ENCODE measurements around the gene CCDC3. TPM values are rescaled to one million over a fixed set of nuclear protein-coding genes. Genes with fewer than 3 reads are reported as not detected.
"Not testable (repeated sequence)": the region's sequence is repeated elsewhere in the genome, so short reads cannot be mapped to it uniquely, and the experiment has no call there.

CCDC3 gene
- 32.4 TPM for total RNA-seq

DNA sequence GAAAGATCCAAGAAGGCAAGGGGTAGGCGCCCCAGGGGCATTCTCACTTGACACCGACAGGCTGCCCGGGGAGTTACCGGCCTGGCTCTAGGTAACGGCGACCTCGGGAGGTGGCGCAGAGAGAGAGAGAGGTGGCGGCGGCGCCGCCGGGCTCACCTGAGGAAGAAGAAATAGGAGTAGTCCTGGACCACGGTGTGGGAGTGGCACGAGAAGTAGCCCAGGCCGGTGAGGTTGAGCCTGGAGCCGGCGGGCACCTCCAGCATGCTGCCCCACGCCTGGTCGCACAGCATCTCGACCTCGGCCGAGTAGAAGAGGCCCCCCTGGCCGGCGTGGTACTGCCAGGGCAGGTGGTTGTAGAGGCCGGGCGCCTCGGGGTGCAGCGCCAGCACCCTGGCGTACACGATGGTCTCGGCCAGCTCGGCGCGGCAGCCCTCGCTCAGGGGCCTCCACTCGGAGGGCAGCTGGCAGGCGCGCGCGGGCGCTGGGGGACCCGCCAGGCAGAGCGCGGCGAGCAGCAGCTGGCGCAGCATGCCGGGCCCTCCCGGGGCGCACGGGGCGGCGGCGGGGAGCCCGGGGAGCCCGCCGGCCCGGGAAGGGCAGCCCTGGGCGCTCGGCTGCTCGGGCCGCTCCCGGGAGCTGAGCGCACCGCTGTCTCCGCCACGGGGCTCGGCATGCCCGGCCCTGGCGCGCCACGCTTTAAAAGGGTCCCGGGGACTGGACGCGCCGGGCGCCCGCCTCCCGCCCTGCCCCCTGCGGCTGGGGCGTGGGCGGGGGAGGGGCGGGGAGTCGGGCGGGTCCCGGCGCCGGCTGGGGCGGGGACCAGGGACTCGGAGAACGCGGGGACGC, at the start of gene CCDC3:
Gene CCDC3 (minus strand): TSS at position 673 of the 846 bp plus-strand sequence. CDS start 143 bp downstream, at position 530.
- DNase-seq (ENCODE audit: low spot score) = no peak

DNA sequence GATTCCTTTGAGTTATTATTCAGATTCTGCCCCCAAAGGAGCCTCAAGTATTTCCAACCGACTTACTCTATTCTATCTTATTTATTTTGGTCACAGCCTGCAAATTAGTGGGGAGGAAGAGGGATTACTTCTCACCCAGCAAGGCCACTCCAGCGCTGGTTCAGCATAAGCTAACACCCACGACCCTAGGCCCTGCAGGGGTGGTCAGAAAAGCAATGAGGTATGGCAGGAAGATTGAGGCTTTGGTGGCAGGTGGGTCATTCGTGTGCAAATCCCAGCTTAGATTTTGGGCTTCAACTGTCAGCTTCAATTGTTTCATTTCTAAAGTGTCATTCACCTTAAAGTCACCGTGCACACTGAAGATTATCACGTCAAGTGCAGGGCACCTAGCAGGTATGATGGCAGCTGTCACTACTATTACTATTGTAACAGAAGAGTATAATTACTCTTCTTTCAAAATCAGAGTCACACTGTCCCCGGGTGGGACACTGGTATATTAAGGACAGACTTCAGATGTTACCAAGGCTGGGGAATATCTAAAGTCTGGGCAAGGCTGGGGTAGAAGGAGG, 49.7 kb upstream of the CCDC3 start:
- no peak for DNase-seq (ENCODE audit: low spot score)

DNA sequence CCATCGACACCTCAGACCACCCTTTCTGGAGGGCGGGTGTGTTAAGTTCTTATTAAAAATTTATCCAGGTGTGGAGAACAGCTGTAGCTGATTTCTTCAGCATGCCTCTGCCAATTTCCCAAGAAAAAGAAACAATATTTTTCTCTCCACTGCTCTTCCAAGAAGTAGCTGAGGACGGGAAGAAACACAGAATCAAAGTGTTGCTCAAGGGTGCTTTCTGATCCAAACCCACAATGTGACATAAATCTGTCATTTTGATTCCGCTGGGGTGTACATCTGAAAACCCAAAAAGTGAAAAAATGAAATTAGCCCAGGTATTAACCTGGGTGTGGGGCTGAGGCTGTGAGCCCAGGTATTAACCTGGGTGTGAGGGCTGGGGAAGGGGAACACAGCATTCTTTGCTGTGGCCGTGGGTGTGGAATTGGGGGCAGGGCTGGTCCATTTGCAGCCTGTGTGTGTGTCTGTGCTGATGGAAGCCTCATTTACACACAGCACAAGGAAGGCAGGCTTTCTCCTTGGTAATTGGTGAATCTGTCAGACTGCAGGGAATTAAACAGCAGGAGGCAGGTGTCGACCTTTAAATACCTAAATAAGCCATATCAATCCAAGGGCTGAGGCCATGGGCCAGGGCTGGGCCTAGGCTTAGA, 48.4 kb upstream of the CCDC3 start:
- DNase-seq (ENCODE audit: low spot score) = no peak

DNA sequence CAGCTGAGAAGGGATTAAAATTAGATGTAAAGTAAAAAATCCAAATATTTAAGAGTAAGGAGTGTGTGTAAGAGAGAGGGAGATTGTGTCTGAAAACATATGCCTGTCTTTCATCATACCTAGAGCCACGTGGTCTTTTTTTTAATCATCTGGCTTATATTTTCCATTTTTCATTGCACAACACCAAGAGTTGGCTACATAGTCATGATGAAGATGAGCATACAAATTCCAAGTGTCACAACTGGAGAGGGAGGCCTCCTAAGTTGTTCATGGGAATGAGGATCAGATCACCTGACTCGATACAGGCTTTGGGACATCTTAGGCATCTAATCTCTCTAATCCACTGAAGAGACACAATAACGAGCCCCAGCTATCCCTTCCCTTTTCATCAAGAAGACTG, 47.2 kb upstream of the CCDC3 start:
- DNase-seq (ENCODE audit: low spot score) = no peak

DNA sequence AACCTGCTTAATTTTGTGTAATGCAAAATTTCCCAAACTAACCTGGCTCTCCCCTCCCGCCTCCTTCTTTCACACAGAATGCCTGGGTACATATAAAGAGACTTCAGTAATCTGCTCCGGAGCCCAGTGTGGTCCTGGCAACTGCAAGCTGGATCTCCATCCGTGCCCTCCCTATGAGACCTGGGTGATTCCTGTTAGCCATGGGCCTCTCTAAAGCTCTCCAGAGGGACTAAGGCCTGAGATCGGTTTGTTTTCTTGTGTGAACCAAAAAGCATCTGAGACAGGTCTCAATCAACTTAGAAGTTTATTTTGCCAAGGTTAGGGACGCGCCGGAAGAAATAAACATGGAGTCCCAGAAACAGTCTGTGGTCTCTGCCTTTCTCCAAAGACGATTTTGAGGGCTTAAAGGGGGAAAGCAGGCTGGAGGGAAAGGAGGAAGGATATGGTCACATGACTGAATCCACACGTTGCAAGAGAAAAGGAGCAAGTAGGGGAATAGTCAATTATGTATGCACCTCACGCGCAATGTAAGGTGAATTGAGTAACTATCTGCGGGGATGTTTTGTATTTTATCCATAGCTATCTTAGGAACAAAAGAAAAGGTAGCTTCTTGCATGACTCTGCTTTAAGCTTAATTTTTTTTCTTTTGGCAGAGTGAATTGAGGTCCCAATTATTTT, 46.2 kb upstream of the CCDC3 start:
- DNase-seq (ENCODE audit: low spot score) = no peak

DNA sequence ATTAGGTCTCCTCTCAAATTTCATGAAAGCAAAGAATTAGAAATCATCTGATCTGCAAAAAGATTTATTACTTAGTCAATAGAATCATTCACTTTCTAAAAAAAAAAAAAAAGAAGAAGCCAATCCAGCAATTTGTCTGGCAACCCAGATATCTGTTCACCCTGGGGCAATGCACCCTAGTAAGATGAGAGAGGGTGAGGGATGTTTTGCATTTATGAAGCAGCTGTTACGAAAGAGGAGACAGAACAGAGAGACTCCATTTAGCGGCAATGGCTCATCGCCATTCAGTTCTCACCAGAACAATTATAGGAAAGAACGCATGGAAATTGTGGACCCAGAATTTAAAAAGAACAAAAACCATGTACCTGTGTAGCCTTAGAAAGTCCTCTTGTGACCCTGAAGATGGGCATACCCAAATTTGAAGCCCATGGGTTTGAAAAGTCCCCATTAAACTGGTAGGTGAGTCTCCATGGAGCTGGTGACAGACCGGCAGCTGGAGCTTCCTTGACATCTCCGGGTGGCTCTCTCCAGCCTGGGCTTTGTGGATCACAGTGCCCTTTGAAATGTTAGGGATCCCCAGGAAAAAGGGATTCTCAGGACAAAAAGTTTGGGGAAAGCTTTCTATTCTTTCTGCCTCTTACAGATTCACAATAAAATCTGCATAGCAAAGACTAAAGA, 45.5 kb upstream of the CCDC3 start:
- DNase-seq (ENCODE audit: low spot score) = no peak

DNA sequence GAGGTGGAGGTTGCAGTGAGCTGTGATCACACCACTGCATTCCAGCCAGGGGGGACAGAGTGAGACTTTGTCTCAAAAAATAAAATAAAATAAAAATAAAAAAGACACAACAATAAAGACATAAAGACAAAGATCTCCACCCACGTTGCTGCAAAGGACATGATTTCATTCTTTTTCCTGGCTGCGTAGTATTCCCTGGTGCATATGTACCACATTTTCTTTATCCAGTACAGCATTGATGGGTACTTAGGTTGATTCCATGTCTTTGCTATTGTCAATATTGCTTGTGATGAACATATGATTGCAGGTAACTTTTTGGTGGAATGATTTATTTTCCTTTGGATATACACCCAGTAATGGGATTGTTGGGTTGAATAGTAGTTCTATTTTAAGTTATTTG, 42.0 kb upstream of the CCDC3 start:
- no peak for DNase-seq (ENCODE audit: low spot score)

DNA sequence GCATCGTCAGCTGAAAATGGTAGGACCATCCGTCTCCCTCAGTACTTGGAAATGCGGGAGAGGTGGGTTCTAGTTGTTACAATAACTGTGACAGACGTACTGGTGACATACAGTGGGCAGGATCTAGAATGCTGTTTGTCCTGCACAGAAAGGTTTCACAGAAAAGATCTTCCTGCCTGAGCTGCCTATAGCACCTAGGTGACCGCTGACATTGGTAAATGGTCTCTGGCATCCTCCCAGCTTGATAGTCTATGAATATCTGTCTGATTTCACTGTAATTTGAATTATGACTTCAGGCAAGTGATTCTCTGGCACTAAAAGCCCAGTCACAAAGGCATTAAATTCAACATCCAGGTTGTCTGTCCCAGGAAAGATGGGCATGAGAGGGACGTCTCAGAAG, 38.2 kb upstream of the CCDC3 start:
- no peak for DNase-seq (ENCODE audit: low spot score)

DNA sequence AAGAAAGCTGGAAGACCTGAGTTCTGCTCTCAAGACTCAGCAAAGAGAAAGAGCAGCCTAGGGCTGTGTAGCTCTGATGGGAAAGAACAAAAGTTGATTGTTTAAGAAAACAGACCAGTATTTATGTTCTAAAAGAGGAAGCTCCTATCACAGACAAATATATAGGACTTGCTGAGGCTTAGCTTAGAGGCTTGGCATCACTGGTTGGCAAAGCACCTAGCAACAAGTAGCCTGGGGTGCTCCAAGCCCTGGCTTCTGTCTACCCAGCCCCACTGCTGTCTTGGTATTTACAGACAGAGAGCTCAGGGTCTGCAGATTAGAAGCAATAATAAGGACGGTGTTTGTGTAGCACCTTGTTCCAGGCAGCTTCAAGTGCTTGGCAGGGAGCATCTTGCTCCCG, 36.9 kb upstream of the CCDC3 start:
- no peak for DNase-seq (ENCODE audit: low spot score)

DNA sequence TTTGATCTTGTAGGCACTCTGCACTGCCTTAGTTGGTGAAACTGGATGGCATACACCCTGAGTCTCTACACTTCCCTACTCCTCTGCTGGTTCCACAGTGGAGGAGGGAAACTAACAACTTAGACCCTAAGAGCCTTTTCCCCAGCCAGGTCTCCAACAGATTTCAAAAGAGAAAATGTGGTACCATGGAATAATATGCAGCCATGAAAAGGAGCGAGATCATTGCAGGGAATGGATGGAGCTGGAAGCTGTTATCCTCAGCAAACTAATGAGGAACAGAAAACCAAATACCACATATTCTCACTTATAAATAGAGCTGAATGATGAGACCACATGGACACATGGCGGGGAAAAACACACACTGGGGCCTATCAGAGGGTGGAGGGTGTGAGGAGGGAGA, 36.3 kb upstream of the CCDC3 start:
- DNase-seq (ENCODE audit: low spot score) = no peak

DNA sequence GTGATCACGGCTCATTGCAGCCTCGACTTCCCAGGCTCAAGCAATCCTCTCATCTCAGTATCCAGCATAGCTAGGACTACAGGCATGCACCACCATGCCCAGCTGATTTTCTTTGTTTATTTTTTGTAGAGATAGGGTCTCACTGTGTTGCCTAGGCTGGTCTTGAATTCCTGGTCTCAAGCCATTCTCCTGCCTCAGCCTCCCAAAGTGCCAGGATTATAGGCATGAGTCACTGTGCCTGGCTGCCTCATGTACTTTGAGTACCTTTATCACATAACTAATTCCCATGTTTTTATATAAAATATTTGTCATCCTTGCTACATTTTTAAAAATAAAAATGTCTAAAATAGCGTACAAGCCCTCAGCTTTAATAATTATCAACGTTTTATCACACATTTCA, 35.3 kb upstream of the CCDC3 start:
- no peak for DNase-seq (ENCODE audit: low spot score)

DNA sequence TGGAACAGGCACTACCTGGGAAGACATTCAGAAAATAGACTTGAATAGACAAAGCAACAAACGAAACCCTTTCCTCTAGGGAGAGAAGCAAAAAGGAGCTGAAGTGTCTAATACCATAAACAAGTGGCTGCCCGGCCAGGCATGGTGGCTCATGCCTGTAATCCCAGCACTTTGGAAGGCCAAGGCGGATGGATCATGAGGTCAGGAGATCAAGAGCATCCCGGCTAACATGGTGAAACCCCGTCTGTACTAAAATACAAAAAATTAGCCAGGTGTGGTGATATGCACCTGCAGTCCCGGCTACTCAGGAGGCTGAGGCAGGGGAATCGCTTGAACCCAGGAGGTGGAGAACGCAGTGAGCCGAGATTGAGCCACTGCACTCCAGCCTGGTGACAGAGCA, 34.2 kb upstream of the CCDC3 start:
- DNase-seq (ENCODE audit: low spot score) = not testable (repeated sequence)

DNA sequence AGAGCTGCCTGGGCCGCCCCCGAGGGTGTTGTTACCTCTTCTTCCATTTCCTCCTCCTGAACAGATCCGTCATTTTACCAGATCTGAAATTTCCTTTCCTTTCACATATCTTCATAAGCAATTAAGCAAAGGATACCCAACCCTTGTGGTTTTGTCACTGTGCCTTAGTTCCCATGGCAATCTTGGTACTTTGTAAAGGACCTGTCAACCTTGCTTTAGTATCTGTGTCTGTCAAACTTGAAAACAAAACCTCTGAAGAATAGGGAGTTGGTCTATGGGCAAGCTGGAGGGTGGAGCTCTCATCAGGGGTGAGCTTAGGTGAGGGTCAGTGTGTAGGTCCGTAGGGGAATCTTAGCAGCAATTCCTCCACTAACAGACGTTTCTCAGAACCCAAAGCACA, 25.4 kb upstream of the CCDC3 start:
- DNase-seq (ENCODE audit: low spot score) = no peak

DNA sequence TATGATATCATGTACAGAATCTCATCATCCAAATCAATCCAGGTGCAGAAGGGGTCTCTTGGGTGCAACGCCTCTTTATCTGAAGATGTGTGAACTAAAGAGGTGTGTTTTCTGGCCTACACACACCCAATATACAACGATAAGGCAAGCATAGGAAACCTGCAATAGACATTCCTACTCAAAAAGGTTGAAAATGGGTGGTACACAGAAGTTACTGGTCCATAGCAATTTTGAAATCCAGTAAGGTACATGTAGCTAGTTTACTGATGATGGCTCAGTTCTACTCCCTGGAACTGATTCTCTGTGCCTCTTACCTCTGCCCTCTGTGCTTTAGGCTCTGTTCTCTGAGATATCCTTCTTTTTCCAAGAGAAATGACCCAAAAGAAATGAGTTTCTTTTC, 22.2 kb upstream of the CCDC3 start:
- DNase-seq (ENCODE audit: low spot score) = no peak

DNA sequence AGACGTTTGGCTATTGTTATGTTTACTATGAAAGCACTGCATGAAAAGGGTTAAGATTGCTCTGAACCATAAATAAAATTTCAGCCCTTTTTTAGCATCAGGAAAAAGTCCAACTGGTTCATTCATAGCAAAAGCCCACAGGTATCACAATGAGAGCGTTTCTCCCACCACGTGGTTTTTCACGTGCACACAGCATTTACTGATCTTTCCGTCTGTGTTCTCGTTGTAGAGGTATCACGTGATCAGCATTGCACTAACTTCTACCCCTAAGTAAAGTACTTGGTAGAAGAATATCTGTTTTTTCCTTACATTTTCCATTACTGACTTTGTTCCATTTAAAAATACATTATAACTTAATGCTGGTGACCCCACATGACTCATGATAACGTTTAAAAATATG, 17.8 kb upstream of the CCDC3 start:
- no peak for DNase-seq (ENCODE audit: low spot score)

DNA sequence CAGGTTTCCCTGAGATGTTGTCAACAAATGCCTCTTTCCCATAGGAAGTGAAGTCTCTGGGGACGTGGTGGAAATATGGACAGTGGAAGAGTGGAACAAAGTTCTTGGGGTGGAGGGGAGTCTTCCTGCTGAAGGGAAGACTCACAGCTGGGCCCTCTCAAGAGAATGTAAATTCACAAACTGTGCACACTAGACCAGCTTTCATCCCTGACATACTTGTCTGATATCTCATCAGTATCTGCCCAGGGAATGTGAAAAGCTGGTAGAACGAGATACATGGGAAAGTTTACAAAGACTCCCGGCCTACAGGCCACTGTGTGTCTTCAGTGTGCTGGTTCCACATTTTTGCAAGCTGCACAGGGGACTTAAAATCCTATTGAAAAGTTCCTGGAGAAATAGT, 16.7 kb upstream of the CCDC3 start:
- no peak for DNase-seq (ENCODE audit: low spot score)

DNA sequence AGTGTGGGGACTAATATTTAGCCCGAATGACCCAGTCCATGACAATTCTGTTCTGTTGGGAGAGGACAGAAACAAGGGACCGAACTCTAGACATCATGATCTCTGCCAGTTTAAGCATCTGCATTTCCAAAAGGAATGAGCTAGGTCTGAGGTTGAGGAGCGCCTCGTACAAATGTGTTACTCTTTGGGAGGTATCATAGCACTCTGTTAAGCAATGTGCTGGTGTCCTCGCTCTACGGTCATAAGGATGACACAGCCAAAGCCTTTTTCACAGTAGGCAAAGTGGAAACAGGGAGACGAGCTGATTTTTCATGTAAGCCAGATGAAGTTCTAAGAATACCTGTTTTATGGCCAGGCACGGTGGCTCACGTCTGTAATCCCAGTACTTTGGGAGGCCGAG, 15.4 kb upstream of the CCDC3 start:
- no peak for DNase-seq (ENCODE audit: low spot score)

DNA sequence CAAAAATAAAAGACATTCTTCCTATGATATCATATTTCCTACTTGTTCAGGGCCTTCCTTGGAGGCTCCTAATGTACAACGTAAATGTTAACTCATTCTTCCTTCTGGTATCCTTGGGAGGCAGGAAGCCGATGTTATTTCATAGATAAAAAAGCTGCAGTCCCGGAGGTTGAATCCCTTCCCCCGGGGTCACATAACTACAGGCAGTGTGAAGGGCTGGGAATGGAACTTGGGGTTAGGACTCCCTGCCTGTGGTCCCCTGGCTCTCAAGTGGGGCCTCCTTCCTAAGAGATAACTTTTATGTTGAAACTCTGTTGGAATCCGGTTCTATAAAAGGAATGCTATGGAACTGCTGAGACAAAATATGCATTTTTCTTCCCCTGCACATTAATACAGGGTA, 14.9 kb upstream of the CCDC3 start:
- no peak for DNase-seq (ENCODE audit: low spot score)

DNA sequence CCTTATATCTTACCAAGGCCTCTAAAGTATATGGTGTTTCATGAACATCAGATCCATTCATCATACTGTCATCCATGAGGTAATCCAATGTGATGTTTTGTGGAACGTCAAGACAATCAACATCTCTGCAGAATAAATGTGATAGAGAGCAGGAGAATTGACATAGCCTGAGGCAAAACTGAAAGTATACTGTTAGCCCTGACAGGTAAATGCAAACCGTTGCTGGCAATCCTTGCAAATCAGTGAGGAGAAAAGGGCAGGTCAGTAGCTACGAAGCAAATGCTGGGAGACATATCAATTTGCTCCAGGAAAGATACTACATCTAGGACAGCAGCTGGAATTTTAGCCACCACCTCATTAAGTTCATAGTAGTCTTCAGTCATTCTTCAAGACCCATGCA, 4.5 kb upstream of the CCDC3 start:
- DNase-seq (ENCODE audit: low spot score) = no peak

DNA sequence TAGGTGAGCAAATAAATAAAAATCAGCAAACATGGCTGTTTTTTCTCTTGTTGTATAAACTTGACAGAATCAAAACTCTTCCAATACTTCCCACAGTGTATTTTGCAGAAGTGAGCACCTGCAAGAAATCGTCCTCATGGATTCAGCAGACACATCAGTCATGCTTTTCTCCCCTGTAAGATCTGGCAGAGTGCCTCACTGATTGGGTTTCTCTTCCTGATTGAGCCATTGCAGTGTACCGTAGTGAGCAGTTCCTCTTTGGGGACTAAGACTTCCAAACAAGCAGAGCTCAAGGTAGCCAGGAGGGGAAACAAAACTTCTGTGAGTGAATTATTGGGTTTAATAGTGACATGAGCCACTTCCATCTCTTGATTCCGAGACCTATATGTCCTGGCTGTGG, 2.2 kb upstream of the CCDC3 start:
- DNase-seq (ENCODE audit: low spot score) = no peak

DNA sequence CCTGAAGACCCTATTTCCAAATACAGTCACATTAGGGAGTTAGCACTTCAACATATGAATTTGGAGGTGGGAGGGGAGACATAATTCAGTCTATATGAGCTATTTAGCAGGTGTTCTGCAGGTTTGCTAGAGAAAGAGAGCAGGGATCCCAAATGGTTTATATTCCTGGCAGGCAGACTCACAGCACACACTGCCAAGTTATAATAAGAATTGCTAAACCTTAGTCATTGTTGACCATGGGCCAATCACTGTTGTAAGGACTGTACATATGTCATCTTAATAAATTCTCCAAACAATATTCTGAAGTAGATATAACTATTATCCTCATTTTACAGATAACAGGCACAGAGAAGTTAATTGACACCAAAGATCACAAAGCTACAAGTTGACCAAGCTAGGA, 1.5 kb upstream of the CCDC3 start:
- no peak for DNase-seq (ENCODE audit: low spot score)

DNA sequence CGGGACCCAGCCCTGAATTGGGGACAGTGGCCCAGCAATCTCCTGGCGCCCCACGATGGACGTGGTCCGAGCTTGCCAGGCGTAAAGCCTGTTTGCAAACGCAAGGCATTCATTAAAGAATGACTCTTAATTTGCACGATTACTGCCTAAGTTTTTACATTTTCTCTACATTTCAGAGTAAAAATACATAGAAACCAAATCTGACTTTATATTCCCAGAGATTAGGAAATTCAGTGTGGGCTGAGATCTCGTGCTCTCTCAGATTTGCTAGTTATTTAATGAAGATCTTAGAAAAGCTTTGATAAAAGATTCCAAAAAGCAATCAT, 337 bp upstream of the CCDC3 start:
- no peak for DNase-seq (ENCODE audit: low spot score)
